ENCODE results near the gene GLI2.

GLI2 gene

DNA sequence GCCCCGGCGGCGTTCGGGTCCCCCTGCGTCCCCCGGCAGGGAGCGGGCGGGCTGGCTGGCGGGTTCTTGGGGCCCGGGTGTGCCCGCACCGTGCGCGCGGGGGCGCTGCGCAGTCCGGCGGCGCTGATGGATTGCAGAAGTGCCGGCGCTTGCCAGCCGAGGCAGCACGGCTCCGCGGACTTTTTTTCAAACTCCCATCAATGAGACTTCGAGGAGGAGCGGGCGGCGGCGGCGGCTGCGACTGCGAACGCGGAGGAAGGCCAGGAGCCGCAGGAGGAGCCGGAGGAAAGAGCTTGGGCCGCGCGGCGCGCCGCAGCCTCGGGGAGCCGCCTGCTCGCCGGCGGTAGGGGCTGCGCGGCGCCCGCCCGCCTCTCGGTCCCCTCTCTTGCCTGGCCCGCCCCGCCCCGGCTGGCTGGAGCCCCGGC is at the start of gene GLI2:
Gene GLI2 (plus strand): TSS at position 123 of the 425 bp plus-strand sequence. CDS start 61,453 bp downstream, outside the sequence.
- DNase-seq: peak; percentile 78

DNA sequence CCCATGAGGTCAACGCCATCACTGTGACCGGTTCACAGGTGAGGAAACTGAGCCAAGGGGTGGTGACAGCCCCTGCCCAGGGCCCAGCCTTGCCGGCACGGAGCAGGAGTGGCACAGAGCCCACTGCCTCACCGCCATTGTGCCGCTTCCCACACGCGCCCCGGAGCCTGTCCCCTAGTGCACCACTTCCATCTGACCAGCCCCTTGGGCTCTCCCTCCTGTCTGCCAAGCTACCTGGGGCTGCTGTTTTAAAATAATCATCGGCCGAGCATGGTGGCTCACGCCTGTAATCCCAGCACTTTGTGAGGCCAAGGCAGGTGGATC is 49.7 kb upstream of the GLI2 start:
- DNase-seq: no peak

DNA sequence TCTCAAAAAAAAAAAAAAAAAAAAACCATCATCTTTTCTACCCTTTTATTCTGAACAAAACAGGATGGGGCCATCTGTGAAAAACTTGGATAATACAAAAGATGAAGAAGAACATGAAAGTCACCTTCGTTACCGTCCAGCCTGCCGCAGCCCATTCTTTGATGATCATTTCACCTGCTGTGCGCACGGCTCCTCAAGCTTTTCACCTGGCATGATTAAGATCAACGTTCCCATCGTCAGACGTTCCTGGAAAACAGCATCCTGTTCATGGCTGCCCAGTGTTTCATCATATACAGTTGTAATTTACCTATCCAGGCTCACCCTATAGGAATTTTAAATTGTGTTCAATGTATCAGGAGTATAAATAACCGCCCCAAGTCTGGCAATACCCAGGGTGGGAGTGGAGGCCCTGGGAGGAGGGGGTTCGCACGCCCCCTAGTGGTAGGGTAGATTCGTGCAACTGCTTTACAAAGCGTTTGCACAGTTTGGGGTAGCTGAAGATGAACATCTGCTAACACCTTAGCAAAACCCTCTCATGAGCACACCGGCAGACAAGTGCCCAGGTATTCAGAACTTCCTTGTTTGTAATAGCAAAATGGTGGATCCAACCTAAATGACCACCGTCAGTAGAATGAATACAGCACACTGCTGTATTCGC is 49.0 kb upstream of the GLI2 start:
- DNase-seq: no peak

DNA sequence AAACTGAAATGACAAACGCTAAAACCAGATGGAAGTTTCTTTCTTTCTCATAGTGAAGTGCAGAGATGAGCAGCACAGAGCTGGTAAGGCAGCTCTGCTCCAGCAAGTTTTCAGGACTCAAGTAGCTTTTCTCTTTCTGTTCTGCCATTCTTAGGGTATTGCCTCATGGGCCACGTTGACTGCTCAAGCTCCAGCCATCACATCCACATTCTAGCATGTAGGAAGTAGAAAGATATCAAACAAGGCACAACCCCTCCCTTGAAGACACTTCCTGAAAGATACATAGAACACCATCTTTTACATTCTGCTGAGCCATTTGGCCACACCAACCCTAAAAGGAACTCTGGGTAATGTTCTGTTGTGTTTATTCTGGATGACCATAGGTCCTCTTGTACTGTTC is 48.5 kb upstream of the GLI2 start:
- DNase-seq: no peak

DNA sequence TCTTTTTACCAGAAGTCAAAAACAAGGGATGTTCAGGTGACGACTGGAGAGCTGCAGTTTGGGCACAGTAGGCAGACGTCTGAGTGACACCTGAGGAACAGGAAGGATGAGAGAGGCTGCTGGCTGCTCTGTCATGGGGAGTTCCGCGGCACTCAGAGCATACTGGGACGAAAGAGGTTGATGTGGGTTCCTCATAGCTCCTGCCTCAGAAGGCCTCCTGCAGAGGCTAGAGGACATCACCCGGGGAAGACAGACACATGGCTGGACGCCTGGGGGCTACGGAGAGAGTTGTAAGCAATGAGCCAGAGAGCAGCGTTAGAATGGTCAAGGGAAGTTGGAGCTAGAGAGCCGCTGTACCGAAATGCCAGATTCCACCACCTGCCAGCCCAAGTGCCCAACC is 45.1 kb upstream of the GLI2 start:
- DNase-seq: no peak

DNA sequence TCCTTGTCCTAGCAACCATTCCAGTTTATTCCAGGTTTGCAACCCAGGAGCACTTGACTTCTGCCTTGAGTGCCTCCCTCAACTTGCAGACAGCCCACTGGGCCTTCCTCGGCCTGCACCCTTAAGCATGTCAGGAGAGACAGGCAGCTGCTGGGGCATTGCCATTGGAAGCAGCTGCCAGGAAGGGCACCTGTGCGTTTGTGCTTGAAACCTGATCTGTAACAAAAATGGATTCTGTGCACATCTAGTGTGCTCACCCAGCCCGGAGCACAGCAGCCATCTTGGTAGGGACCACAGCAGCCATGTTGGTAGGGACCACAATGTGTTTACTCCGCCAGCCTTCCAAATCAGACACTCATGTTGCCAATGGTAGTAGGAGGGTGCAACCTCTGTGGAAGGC is 44.3 kb upstream of the GLI2 start:
- no peak for DNase-seq

DNA sequence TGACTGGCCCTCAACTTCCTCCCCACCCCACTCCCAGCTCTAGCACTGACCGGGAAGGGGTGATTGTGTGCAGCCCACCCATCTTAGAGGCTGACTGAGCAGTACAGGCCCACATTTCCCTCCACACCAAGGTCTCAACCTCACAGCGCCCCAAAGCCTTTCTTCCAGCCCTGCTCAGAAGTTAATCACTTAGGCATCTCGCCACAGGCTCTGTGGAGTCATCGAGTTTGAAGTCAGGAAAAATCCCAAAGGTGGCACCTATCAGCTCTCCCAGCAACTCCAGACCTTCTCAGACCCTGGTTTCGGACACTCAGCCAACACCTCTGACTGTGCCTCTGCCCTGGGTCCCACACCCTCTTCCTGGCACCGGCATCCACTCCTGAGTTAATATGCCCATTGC is 43.0 kb upstream of the GLI2 start:
- no peak for DNase-seq

DNA sequence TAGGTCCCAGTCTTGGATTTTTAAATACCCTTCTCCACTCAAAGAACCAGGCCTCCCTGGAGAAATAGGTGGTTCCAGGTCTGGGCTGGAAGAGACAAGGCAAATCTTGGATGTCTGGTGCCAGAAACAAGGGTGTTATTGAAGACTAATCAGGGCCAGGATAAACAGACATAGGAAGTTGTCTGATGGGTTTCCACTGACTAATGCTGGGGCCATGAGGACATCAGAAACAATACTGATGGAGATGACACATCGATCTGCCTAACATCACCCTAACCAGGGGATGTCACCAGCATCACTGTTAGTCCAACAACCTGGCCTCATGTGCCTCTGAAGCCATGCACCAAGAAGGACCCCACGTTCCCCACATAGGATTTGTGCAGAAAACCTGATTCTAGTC is 42.5 kb upstream of the GLI2 start:
- DNase-seq: no peak

DNA sequence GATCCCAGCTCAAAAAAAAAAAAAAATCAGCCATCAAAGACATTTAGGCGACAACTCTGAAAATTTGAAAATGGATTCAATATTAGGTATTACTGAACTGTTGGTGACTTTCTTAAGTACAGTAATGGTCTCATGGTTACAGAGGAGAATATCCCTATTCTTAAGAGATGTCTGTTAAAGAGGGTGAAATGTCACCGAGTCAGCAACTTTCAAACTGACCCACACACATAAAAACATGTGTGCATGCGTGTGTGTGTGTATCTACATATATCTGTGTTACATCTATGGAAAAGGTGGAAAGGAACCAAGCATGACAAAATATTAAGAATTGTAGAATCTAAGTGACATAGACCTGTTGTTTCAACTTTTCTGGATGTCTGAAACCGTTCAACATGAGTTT is 41.6 kb upstream of the GLI2 start:
- no peak for DNase-seq

DNA sequence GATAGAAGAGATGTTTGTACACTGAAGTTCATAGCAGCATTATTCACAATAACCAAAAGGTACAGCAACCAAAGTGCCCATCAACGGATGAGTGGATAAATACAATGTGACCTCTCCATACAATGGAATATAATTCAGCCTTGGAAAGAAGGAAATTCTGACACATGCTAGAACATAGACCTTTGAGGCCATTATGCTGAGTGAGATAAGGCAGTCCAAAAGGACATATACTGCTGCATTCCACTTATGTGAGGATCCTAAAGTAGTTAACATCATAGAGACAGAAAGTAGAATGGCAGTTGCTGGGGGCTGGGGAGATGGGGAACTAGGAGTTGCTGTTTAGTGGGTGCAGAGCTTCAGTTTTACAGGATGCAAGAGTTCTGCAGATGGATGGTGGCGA is 38.2 kb upstream of the GLI2 start:
- DNase-seq: no peak

DNA sequence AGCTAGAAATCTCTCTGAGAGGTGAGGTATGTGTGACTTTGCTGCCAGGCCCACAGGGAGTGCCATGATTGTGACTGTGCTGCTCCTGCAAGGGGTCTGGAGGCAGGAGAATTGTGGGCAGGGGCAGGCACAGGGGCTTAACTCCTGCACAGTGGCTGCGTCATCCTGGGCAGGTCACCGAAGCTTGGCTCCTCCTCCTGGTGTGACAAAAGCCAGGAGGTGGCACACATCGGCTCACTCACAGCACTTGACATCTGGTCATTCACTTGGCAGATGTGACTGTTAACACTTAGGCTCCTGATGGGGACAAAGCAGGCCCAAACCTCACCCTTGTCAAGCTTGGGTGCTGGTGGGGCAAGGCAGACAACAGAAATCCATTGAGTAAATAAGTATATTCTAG is 36.4 kb upstream of the GLI2 start:
- no peak for DNase-seq

DNA sequence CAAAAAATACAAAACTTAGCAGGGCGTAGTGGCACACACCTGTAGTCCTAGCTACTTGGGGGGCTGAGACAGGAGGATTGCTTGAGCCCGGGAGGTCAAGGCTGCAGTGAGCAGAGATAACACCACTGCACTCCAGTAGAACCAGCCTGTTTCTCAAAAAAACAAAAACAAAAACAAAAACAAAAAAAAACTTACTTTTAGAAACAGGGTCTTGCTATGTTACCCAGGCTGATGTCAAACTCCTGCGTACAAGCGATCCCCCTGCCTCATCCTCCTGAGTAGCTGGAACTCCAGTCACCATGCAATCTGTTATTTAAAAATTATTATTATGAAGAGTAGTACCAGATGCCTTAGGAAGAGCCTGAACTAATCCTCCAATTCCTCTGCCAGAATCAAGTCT is 35.0 kb upstream of the GLI2 start:
- DNase-seq: no peak

DNA sequence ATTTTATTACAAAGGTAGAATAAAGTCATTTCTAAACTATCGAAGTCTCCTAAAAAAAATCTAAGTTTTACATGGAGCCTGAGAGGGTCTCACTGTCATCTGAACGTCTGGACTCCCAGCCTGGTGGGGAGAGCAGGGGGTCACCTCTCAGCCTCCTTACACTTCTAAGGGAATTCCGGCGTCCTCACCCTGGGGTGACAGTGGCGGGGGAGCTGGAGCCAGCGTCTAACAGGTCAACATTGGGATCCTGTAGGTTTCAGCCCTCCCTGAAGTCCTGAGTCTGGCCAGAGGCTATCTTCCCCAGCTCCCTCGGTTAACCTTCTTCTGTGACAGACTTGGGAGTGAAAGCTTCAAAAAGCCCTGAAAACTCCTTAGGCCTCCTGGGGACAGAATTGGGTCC is 34.6 kb upstream of the GLI2 start:
- DNase-seq: no peak

DNA sequence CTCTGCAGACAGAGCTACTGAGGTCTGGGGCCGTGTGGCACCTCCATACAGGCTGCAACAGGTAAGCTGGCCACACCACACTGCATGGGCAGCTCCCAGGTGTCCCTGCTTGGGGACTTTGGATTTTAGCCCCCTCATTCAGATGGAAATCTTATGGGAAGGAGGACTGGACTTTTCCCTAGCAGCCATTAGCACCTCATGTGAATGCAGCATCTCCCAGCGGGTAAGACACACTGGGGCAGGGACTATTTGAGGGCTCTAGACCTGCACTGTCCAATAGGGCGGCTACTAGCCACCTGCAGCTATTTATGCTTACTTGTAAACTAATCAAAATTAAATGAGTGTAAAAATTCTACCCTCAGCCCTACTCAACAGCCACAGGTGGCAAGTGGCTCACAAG is 34.2 kb upstream of the GLI2 start:
- DNase-seq: no peak

DNA sequence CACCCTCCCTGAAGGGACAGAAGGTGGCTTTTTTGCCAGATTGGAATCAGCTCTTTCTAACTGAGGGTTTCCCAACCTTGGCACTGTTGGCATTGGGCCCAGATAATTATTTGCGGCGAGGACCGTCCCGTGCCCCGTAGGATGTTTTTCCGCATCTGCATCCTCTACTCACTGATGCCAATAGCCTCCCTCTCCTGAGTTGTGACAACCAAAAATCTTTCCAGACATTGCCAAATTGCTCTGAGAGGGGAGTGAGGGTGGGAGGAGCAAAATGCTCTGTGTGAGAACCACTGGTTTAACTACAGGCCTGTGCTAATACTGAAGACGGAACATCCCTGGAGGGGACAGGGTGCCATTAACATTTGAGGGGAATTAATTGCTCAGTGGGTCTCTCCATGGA is 33.6 kb upstream of the GLI2 start:
- DNase-seq: no peak

DNA sequence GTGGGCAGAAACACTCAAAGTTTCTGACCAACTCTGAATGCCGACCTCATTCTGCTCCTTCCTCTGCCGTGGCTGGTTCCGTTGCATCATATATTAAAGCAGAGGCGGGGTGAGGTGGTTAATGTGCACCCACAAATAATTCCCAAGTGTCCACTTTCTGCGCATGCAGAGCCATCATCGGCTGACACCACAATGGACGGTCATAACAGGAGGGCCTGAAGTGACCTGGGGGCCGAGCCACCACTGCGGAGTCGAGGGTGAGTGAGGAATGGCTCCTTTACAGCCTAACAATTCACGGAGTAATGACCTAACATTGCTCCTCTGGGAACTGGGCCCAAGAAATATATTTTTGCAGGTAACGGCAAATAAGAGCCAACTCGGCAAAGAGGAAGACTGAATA is 32.9 kb upstream of the GLI2 start:
- no peak for DNase-seq

DNA sequence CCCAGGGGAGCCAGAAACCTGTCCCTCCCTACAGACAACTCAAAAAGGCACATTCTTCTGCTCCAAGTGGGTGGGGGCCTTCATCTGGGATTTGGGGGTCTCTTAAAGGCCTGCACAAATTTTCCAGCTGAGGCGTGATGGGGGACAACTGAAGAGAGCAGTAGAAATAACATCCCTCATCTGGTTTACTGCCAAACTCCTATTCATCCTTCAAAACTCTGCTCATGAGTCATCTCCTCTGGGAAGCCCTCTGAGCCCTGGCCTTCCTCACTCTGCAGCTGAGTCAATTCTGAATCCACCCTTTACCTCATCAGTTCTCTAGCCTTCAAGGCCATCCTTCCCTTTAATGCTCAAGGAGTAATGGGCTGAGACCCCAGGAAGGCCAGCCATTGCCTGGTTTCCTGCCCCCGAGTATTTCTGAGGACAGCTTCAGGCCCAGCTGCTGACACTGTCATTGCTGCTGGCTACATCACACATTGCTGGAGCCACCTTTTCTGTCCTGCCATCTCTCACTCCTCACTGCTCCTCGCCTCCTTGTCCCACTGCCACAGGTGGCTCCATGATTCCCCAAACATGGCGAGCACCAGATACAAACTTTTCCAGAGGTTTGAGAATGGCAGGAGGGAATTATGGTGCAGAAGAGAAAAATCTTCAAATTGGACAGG is 32.2 kb upstream of the GLI2 start:
- DNase-seq: no peak

DNA sequence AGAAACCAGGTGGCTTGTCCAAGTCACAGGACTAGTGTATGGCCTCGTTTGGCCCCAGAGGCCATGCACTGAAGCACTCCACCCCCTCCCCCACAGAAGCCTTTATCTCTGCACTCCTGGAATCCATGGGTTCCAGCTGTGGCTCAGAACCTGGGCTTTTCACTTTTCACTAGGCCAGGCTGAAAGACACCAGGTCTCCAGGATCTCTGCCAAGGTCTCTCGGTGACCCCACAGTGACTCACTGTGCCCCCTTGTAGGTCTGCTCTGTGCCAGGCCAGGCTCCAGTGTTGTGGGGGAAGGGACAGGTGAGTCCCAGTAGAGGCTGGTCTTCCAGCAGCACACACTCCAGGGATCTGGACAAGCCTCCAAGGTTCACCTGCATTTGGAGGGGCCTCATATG is 31.0 kb upstream of the GLI2 start:
- no peak for DNase-seq

DNA sequence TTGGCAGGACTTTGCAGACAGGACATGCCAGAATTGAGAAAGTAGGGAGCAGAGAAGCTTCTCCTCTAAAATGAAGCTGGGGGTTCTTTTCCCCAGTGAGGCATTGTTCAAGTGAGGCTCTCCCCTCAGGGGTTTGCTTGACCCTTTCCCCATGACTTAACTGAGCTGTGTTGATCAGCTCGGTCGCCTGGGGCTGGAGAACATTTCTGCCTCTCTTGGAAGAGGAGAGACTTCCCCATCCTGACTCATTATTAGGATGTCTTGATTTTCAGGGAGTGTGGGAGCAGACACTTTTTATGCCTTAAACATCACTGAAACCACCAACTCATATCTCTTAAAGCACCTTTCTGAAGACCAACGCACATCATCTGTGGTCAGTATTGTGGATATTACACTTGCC is 27.9 kb upstream of the GLI2 start:
- DNase-seq: no peak

DNA sequence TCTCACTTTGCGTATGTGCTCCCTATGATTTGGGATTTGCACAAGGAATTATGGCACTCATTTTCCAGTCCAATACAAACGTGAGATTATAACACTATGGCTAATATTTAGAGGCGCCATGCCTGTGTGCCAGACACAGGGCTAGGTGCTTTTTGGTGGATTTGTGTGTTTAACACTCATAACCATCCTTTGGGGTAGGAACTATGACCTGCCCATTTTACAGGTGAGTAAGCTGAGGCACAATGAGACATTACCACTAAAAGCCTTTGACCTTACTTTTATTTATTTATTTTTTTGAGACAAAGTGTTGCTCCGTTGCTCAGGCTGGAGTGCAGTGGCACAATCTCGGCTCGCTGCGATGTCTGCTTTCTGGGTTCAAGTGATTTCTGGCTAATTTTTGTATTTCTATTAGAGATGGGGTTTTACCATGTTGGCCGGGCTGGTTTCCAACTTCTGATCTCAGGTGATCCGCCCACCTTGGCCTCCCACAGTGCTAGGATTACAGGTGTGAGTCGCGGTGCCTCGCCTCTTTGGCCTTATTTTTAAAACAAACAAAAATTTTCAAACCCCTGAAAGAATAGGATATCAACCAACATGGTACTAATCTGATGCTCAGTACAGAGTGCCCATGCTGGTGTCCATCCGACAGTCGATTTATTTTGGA is 26.6 kb upstream of the GLI2 start:
- no peak for DNase-seq

DNA sequence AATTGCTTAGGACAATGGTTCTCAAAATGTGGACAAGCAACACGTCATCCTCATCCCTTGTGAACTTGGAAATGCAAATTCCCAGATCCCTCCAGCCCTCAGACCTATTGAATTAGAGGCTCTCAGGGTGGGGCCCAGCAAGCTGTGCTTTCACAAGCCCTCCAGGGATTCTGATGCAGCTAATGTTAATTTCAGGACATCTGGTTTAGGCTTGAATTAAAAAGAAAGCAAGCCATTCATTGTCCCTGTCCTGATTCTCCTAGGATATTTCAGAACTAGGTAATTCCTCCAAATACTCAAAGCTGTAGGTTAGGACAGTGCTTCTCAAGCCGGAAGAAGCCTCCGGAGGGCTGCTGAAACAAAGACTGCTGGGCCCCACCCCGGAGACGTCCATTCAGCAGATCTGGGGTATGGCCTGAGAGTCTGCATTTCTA is 26.0 kb upstream of the GLI2 start:
- DNase-seq: no peak

DNA sequence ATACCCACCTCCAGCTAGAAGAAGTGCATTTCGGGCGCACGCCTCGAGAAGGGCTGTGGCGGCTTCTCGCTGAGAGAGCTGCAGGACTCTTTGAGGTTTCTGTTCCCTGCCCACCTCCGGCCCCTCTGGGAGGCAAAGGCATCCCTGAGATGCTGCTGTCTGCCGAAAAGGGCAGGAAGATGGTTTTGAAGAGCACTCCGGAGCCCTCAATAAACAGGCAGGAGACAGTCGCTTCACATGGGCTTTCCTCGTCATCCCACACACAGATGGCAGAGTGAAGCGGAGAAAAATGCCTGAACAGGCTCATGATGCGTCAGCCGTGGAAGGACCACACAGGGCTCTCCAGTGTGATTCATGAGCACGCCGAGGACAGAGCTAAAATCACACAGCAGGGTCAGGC is 25.4 kb upstream of the GLI2 start:
- no peak for DNase-seq

DNA sequence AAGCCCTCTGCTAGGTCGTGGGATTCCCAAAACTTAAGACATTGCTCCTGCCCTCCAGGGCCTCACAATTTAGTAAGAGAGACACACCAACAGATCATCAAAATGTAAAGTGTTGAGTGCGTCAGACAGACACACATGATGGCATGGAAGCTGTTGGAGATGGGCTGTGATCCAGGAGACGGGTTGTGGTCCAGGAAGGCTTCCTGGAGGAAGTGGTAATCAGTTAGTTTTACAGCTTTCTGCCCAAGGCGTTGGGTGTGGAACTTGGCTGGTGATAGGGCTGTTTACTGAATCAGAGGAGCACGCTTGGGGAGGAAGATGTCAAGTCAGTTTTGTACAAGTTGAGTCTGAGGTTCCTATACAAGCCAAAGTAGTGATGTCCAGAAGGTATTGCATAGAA is 24.0 kb upstream of the GLI2 start:
- DNase-seq: no peak

DNA sequence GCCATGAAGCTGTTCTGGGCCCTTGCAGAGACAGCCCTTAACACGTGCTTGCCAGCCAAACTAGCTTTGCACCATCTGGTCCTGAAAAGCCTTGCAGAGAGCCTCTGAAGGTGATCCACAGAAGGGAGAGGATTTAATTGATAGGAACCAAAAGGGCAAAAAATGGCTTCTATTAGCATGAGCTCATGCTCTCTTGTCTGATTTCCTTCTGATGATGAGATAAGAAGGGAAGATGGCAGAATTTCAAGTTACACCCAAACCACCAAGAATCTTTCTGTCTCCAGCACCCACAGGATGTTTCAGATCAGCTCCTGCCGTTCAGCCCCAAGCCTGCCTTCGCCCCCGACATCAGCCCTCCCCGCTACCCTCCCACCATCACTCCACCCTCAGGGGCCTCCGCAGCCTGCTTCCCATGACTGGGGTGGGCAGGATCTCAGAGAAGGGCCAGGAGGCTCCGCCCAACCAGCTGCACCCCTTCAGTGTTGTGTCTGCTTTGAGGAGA is 23.4 kb upstream of the GLI2 start:
- DNase-seq: no peak

DNA sequence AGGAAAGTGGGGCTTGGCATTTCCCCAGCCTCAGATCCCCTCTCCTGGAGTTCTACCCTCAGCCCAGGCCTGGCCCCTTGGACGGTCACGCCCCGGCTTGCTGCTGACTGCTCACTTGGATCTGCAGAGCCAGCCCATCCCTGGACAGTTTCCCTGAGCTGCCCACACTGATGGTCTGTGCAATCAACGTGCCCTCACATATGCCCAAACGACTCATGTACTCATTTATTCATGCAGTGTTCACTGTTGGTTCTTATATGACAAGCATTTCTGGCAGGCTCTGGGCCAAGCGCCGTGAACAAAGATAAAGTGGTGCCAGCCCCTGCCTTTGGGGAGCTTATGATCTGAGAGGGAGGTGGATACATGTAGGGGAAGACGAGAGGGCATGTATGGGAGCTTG is 20.3 kb upstream of the GLI2 start:
- DNase-seq: no peak
